Measurements from ENCODE around the gene C1orf216. TPM values are rescaled to one million over a fixed set of nuclear protein-coding genes. Genes with fewer than 3 reads are reported as not detected.
"Not testable (repeated sequence)": the region's sequence is repeated elsewhere in the genome, so short reads cannot be mapped to it uniquely, and the experiment has no call there.

The C1orf216 gene
- total and polyA plus RNA-seq, 7 donors = 2.1 to 32.5 (median 21.6) TPM

DNA sequence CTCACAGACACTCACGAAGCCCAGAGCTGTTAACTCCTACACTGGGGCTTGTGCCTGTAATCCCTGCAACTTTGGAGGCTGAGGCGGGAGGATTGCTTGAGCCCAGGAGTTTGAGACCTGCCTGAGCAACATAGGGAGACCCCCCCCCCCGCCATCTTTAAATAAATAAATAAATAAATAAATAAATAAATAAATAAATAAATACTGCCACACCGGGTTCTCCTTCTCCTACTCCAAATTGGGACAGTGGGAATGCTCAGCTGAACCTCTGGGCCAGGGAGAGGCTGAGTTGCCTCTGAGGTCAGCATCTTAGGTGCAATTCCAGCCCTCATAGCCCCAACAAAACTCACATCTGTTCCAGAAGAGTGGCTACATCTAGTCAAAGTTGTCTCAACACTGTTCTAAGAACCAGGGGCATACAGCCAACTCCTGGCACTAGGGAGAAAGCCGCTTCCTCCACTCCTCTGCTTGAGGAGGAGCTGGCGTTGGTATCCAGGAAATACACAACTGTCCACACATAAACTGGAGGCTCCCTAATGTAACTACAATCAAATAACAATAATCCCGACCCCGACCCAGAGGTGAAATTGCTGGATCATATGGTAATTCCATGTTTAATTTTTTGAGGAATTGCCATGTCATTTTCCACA is 27.0 kb downstream of the C1orf216 start:
- Histone ChIP-seq H3K4me3 (no peak overlapping the region), H3K27ac (no peak overlapping the region), H3K4me1 (no peaks in the 10 kb centered on the region), H3K36me3 (no peaks in the 10 kb centered on the region), H3K9me3 (no peaks in the 10 kb centered on the region), H3K27me3 (peaks cover 0 to 5% (median 3%) of the 10 kb centered on the region in 3 donors)
- no peak for DNase-seq
- intact Hi-C loops (cut with DNase I) = no loop called here
- WGBS, 2 donors = 45 to 73% methylated on average over 8 of the region's 8 CpGs
- TF ChIP-seq POLR2A (IDR thresholded peaks at IDR 0.05) = no peak
- TF ChIP-seq POLR2AphosphoS5 (IDR thresholded peaks at IDR 0.05) = no peak
- TF ChIP-seq EP300 (IDR thresholded peaks at IDR 0.05) = no peak
- TF ChIP-seq CTCF (IDR thresholded peaks at IDR 0.05) = no peak

DNA sequence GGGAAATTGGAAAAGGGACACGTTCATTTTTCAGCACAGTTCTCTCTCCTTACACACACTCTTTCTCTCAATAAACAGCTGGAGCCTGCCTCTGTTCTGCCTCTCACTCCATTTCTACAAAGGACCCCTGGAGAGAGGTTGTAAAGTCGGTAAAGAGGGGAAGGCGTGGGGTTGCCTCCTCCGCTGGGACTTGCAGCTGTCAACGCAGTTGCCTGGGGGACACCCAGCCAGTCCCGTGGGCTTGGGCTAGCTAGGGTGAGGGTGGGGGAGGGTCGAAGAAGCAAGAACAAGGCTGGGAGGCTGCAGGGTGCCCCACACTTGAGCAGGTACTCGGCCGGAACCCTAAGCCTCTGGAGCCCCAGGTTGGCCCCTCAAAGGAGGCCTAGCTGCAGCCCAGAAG is 27.6 kb downstream of the C1orf216 start:
- Histone ChIP-seq H3K36me3 (no peaks in the 10 kb centered on the region), H3K27ac (no peak overlapping the region), H3K9me3 (no peaks in the 10 kb centered on the region), H3K4me1 (no peaks in the 10 kb centered on the region), H3K27me3 (peaks cover 0 to 3% (median 3%) of the 10 kb centered on the region in 3 donors), H3K4me3 (no peak overlapping the region)
- no peak for DNase-seq
- WGBS, 2 donors = 51 to 66% methylated on average over 9 of the region's 9 CpGs
- TF ChIP-seq CTCF (IDR thresholded peaks at IDR 0.05) = no peak
- no peak for TF ChIP-seq POLR2A (IDR thresholded peaks at IDR 0.05)
- TF ChIP-seq EP300 (IDR thresholded peaks at IDR 0.05) = no peak
- no peak for TF ChIP-seq POLR2AphosphoS5 (IDR thresholded peaks at IDR 0.05)
- intact Hi-C loops (cut with DNase I) = no loop called here

- H3K36me3 ChIP-seq; H3K9me3 ChIP-seq; H3K4me1 ChIP-seq; H3K4me3 ChIP-seq; intact Hi-C loops (cut with DNase I); DNase-seq; H3K27ac ChIP-seq; H3K27me3 ChIP-seq: not testable (repeated sequence)
- 90 to 93% methylated on average over 4 of the region's 4 CpGs for WGBS, 2 donors
Observed at GRCh38 chr1:35690103-35690502, 28.6 kb downstream of the C1orf216 start.

DNA sequence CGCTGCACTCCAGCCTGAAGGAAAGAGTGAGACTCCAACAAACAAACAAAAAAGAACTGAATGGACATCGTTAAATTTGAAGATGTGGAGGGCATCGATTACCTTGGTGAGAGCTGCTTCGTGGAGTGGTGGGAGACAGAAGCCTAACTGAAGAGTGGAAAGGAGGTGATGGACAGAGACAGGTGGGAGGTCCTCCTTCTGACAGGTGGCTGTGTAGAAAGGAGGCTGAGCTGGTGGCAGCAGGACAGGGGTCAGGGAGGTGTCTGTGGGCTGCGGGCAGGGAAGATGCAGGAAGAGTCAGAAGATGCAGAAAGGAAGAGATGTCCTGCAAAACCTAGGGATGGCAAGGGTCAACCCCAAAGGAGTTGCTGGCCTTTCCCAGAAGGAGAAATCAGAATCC is 30.5 kb downstream of the C1orf216 start:
- intact Hi-C loops (cut with DNase I) = no loop called here
- DNase-seq = no peak
- no peak for TF ChIP-seq CTCF (IDR thresholded peaks at IDR 0.05)
- Histone ChIP-seq H3K4me3 (no peak overlapping the region), H3K27ac (no peak overlapping the region), H3K27me3 (no peaks in the 10 kb centered on the region), H3K36me3 (no peaks in the 10 kb centered on the region), H3K9me3 (no peaks in the 10 kb centered on the region), H3K4me1 (no peaks in the 10 kb centered on the region)
- 85 to 90% methylated on average over 5 of the region's 5 CpGs for WGBS, 2 donors

DNA sequence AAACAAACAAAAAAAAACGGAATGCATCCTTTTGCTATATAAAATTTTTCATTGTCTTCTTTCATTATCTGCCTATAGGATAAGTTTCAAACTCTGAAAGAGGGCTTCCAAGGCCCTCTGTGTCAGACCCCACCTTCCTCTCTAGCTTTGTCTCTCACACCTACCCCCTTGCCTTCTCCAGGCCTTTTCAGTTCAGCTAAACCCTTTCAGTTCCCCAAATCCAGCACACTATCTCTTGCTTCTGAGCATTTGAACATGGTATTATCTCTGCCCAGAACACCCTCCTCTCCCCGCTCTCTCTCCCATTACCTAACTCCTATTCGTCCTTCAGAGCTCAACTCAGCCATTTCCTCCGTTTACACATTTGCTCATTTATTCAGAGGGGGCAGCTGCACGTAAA is 35.7 kb downstream of the C1orf216 start:
- Histone ChIP-seq H3K4me1 (no peaks in the 10 kb centered on the region), H3K9me3 (no peaks in the 10 kb centered on the region), H3K4me3 (no peak overlapping the region), H3K27ac (no peak overlapping the region), H3K27me3 (peaks cover 0 to 3% (median 0%) of the 10 kb centered on the region in 3 donors), H3K36me3 (no peaks in the 10 kb centered on the region)
- intact Hi-C loops (cut with DNase I) = no loop called here
- TF ChIP-seq POLR2AphosphoS5 (IDR thresholded peaks at IDR 0.05) (no peak), CTCF (IDR thresholded peaks at IDR 0.05) (no peak), POLR2A (IDR thresholded peaks at IDR 0.05) (no peak), EP300 (IDR thresholded peaks at IDR 0.05) (no peak)
- no peak for DNase-seq
- WGBS, 2 donors = 64% methylated on average over 5 of the region's 5 CpGs

Measured in sigmoid colon (tissue), 7 donors.